Measurements from ENCODE around the gene C20orf204.

C20orf204 gene

GRCh38 chr20:64015635-64016034, 20.3 kb upstream of the C20orf204 start:
- Histone ChIP-seq H3K27me3 (no peaks in the 10 kb centered on the region), H3K4me3 (no peak overlapping the region), H3K36me3 (peaks cover 83 to 91% (median 85%) of the 10 kb centered on the region in 3 donors), H3K9me3 (no peaks in the 10 kb centered on the region), H3K27ac (no peak overlapping the region), H3K4me1 (no peaks in the 10 kb centered on the region)
- no peak for DNase-seq
- intact Hi-C loops (cut with DNase I; ENCODE audit: low total_unique reads): no loop called here
- no peak for TF ChIP-seq CTCF (IDR thresholded peaks at IDR 0.05)

GRCh38 chr20:64021124-64021975, 14.6 kb upstream of the C20orf204 start:
- Histone ChIP-seq H3K4me1 (no peaks in the 10 kb centered on the region), H3K27me3 (no peaks in the 10 kb centered on the region), H3K4me3 (no peak overlapping the region), H3K27ac (no peak overlapping the region), H3K36me3 (peaks cover 92 to 100% (median 97%) of the 10 kb centered on the region in 3 donors), H3K9me3 (no peaks in the 10 kb centered on the region)
- DNase-seq: no peak
- intact Hi-C loops (cut with DNase I; ENCODE audit: low total_unique reads): no loop called here
- no peak for TF ChIP-seq CTCF (IDR thresholded peaks at IDR 0.05)

GRCh38 chr20:64022671-64023360, 13.2 kb upstream of the C20orf204 start:
- Histone ChIP-seq H3K4me1 (no peaks in the 10 kb centered on the region), H3K27me3 (no peaks in the 10 kb centered on the region), H3K9me3 (no peaks in the 10 kb centered on the region), H3K36me3 (peaks cover 92 to 100% (median 97%) of the 10 kb centered on the region in 3 donors), H3K27ac (no peak overlapping the region), H3K4me3 (no peak overlapping the region)
- TF ChIP-seq CTCF (IDR thresholded peaks at IDR 0.05): no peak
- intact Hi-C loops (cut with DNase I; ENCODE audit: low total_unique reads): no loop called here
- DNase-seq: no peak

GRCh38 chr20:64023361-64024140, 12.4 kb upstream of the C20orf204 start:
- H3K27ac ChIP-seq: no peak overlapping the region
- H3K27me3 ChIP-seq: no peaks in the 10 kb centered on the region
- no peak for DNase-seq
- no peaks in the 10 kb centered on the region for H3K9me3 ChIP-seq
- no peak overlapping the region for H3K4me3 ChIP-seq
- no peaks in the 10 kb centered on the region for H3K4me1 ChIP-seq
- intact Hi-C loops (cut with DNase I; ENCODE audit: low total_unique reads): no loop called here
- TF ChIP-seq CTCF (IDR thresholded peaks at IDR 0.05): no peak
- H3K36me3 ChIP-seq: peaks cover 92 to 100% (median 97%) of the 10 kb centered on the region in 3 donors

- TF ChIP-seq CTCF (IDR thresholded peaks at IDR 0.05): no peak
- Histone ChIP-seq H3K4me1 (no peaks in the 10 kb centered on the region), H3K4me3 (no peak overlapping the region), H3K9me3 (no peaks in the 10 kb centered on the region), H3K27ac (no peak overlapping the region), H3K36me3 (peaks cover 92 to 100% (median 97%) of the 10 kb centered on the region in 3 donors), H3K27me3 (no peaks in the 10 kb centered on the region)
- intact Hi-C loops (cut with DNase I; ENCODE audit: low total_unique reads): no loop called here
- no peak for DNase-seq
Measured at GRCh38 chr20:64024141-64024990, 11.6 kb upstream of the C20orf204 start.
